Fibroblast of skin of scalp (primary cell): ENCODE results near the gene SHISA2. TPM values are rescaled to one million over a fixed set of nuclear protein-coding genes. Genes with fewer than 3 reads are reported as not detected.
A peak's percentile ranks its signal among the peaks of the same experiment; 100 is the strongest.
"Not testable (repeated sequence)": the region's sequence is repeated elsewhere in the genome, so short reads cannot be mapped to it uniquely, and the experiment has no call there.

Experiments used
- DNase-seq: peaks from one replicate; pipeline ENCODE4 v3.0.0-alpha.2; 2013
- polyA plus RNA-seq, 2 experiments: library from polyadenylated mRNA; unstranded; fragments of 120-200 nt; gene quantifications; one replicate each; pipeline ENCODE4 v1.2.1, GENCODE V29; 2013; ENCODE audit not compliant: insufficient read length in 2 of 2

Gene SHISA2
- 3.2 TPM for polyA plus RNA-seq (2013, experiment 1 of 2; ENCODE audit: insufficient read length)
- polyA plus RNA-seq (2013, experiment 2 of 2; ENCODE audit: insufficient read length): 4.9 TPM

GRCh38 chr13:26051657-26052311 is at the start of gene SHISA2:
Gene SHISA2, minus strand, starts transcription at chr13:26052016. Its CDS starts 1,041 bp downstream, at chr13:26050975.
- peak; percentile 65 for DNase-seq

GRCh38 chr13:26095846-26096610 is 44.2 kb upstream of the SHISA2 start:
- DNase-seq: no peak

- DNase-seq: no peak
These were observed 43.5 kb upstream of the SHISA2 start for GRCh38 chr13:26095338-26095737.

- DNase-seq: not testable (repeated sequence)
These were observed 25.0 kb upstream of the SHISA2 start for GRCh38 chr13:26076821-26077220.

GRCh38 chr13:26075498-26075897 is 23.7 kb upstream of the SHISA2 start:
- DNase-seq: peak; percentile 12

- peak; percentile 58 for DNase-seq
These were observed 22.9 kb upstream of the SHISA2 start for GRCh38 chr13:26074706-26075105.

- DNase-seq: not testable (repeated sequence)
These were observed 20.5 kb upstream of the SHISA2 start for GRCh38 chr13:26072335-26072734.

GRCh38 chr13:26071691-26072090 is 19.9 kb upstream of the SHISA2 start:
- no peak for DNase-seq

- DNase-seq: not testable (repeated sequence)
These were observed 17.8 kb upstream of the SHISA2 start for GRCh38 chr13:26069642-26070041.

GRCh38 chr13:26068372-26068771 is 16.6 kb upstream of the SHISA2 start:
- DNase-seq: not testable (repeated sequence)

- no peak for DNase-seq
These were observed 15.8 kb upstream of the SHISA2 start for GRCh38 chr13:26067601-26068000.

GRCh38 chr13:26066492-26066891 is 14.7 kb upstream of the SHISA2 start:
- DNase-seq: not testable (repeated sequence)

- peak; percentile 70 for DNase-seq
These were observed 11.1 kb upstream of the SHISA2 start for GRCh38 chr13:26062853-26063444.

GRCh38 chr13:26061947-26062346 is 10.1 kb upstream of the SHISA2 start:
- peak; percentile 81 for DNase-seq

GRCh38 chr13:26061256-26061655 is 9.4 kb upstream of the SHISA2 start:
- no peak for DNase-seq

GRCh38 chr13:26060357-26060756 is 8.5 kb upstream of the SHISA2 start:
- no peak for DNase-seq

- no peak for DNase-seq
These were observed 6.9 kb upstream of the SHISA2 start for GRCh38 chr13:26058704-26059103.

GRCh38 chr13:26054896-26055295 is 3.1 kb upstream of the SHISA2 start:
- no peak for DNase-seq

GRCh38 chr13:26053418-26053980 is 1.7 kb upstream of the SHISA2 start:
- no peak for DNase-seq

- DNase-seq: no peak
These were observed 521 bp upstream of the SHISA2 start for GRCh38 chr13:26052337-26052736.

- DNase-seq: no peak
These were observed 572 bp downstream of the SHISA2 start for GRCh38 chr13:26051231-26051656.

- peak; percentile 20 for DNase-seq
These were observed 1.1 kb downstream of the SHISA2 start for GRCh38 chr13:26050568-26051230.
